Measurements from ENCODE around the gene CMSS1.
A peak's percentile ranks its signal among the peaks of the same experiment; 100 is the strongest.

Gene CMSS1

DNA sequence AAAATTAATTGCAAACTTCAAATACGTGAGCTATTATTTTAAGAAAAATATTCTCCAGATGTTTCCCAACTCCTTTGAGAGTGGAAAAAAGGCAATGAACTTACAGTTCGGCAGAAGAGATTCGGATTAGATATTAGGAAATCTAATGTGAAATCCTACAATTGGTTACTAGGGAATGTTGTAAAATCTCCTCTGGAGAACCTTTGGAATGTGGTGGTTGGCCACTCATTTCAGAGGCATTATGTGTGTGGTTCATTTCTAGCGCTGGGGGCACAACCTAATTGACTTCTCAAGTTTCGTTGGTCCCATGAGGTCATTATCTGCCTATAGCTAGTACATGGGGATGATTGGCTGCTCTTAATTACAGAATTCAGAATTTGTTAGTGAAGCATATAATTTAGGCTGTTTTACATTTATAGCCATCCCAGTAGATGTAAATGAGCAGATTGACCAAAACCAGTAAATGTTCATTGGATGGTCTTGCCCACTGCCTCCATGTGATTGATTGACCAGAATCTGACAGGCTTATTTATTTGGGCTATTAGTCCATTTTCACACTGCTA lies 34.6 kb upstream of the CMSS1 start:
- Histone ChIP-seq H3K4me1 (ENCODE audit: control insufficient read depth in 1 of 2, insufficient read depth in 2 of 2, low read length in 2 of 2) (no peaks in the 10 kb centered on the region), H3K9me3 (ENCODE audit: control insufficient read depth in 1 of 2, low read length in 2 of 2) (no peaks in the 10 kb centered on the region)

DNA sequence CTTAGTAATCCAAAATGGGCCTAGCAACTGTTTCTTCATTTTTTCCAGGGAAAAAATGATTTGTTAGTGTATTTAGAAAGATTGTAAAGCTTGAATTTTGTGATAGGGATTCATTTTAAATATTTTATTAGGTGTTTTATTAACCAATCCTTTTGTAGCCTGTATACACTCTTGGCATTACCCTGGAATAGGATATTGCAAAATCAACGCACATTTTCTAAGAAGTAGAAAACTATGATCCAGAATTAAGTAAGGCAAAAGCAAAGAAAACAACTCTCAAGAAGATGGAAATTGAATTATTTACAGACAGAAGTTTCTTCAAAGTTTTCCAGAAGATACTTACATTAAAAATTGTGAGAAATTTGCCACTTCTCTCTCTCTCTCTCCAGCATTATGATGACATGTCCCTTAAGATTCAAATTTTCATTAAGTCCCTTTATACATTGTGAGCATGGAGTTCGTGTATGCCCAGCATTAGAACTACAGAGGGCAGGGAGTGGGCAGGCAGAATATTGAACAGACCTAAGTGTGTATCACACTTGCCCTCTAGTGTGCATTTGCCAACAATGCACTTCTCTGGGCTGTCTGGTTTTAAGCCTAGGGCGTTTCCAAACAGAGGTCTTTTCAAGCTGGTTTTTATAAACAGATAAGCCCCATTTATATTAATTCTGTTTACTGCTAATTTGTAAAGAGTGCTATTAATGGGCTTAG lies 28.5 kb upstream of the CMSS1 start:
- no peak overlapping the region for H3K4me3 ChIP-seq (ENCODE audit: low read depth in 1 of 2, low read length in 2 of 2)
- H3K9me3 ChIP-seq (ENCODE audit: control insufficient read depth in 1 of 2, low read length in 2 of 2) = no peaks in the 10 kb centered on the region
- H3K27me3 ChIP-seq (ENCODE audit: low read depth, low read length) = no peaks in the 10 kb centered on the region
- no peaks in the 10 kb centered on the region for H3K4me1 ChIP-seq (ENCODE audit: control insufficient read depth in 1 of 2, insufficient read depth in 2 of 2, low read length in 2 of 2)
- H3K27ac ChIP-seq (ENCODE audit: low read length) = no peak overlapping the region
- H3K36me3 ChIP-seq (ENCODE audit: control insufficient read depth in 1 of 2, insufficient read depth in 2 of 2, low read length in 2 of 2) = no peaks in the 10 kb centered on the region

More for the DNA sequence above, 34.6 kb upstream of the CMSS1 start:
- H3K36me3 ChIP-seq (ENCODE audit: control insufficient read depth in 1 of 2, insufficient read depth in 2 of 2, low read length in 2 of 2) = no peaks in the 10 kb centered on the region
- H3K4me3 ChIP-seq (ENCODE audit: low read depth in 1 of 2, low read length in 2 of 2) = no peak overlapping the region
- no peak overlapping the region for H3K27ac ChIP-seq (ENCODE audit: low read length)
- H3K27me3 ChIP-seq (ENCODE audit: low read depth, low read length) = no peaks in the 10 kb centered on the region

- H3K4me1 ChIP-seq (ENCODE audit: control insufficient read depth in 1 of 2, insufficient read depth in 2 of 2, low read length in 2 of 2) = no peaks in the 10 kb centered on the region
- H3K4me3 ChIP-seq (ENCODE audit: low read depth in 1 of 2, low read length in 2 of 2) = no peak overlapping the region
- no peaks in the 10 kb centered on the region for H3K36me3 ChIP-seq (ENCODE audit: control insufficient read depth in 1 of 2, insufficient read depth in 2 of 2, low read length in 2 of 2)
- no peaks in the 10 kb centered on the region for H3K9me3 ChIP-seq (ENCODE audit: control insufficient read depth in 1 of 2, low read length in 2 of 2)
- H3K27me3 ChIP-seq (ENCODE audit: low read depth, low read length) = no peaks in the 10 kb centered on the region
- no peak overlapping the region for H3K27ac ChIP-seq (ENCODE audit: low read length)
Observed at GRCh38 chr3:99794485-99794884, 23.2 kb upstream of the CMSS1 start.

DNA sequence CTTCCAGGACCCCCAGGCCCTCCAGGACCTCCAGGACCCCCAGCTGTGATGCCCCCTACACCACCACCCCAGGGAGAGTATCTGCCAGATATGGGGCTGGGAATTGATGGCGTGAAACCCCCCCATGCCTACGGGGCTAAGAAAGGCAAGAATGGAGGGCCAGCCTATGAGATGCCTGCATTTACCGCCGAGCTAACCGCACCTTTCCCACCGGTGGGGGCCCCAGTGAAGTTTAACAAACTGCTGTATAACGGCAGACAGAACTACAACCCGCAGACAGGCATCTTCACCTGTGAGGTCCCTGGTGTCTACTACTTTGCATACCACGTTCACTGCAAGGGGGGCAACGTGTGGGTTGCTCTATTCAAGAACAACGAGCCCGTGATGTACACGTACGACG lies 22.1 kb upstream of the CMSS1 start:
- no peaks in the 10 kb centered on the region for H3K27me3 ChIP-seq (ENCODE audit: low read depth, low read length)
- H3K27ac ChIP-seq (ENCODE audit: low read length) = no peak overlapping the region
- no peak overlapping the region for H3K4me3 ChIP-seq (ENCODE audit: low read depth in 1 of 2, low read length in 2 of 2)
- no peaks in the 10 kb centered on the region for H3K9me3 ChIP-seq (ENCODE audit: control insufficient read depth in 1 of 2, low read length in 2 of 2)
- H3K36me3 ChIP-seq (ENCODE audit: control insufficient read depth in 1 of 2, insufficient read depth in 2 of 2, low read length in 2 of 2) = no peaks in the 10 kb centered on the region
- H3K4me1 ChIP-seq (ENCODE audit: control insufficient read depth in 1 of 2, insufficient read depth in 2 of 2, low read length in 2 of 2) = no peaks in the 10 kb centered on the region

- Histone ChIP-seq H3K4me3 (ENCODE audit: low read depth in 1 of 2, low read length in 2 of 2) (no peak overlapping the region), H3K36me3 (ENCODE audit: control insufficient read depth in 1 of 2, insufficient read depth in 2 of 2, low read length in 2 of 2) (no peaks in the 10 kb centered on the region), H3K27ac (ENCODE audit: low read length) (no peak overlapping the region), H3K9me3 (ENCODE audit: control insufficient read depth in 1 of 2, low read length in 2 of 2) (peaks cover 0 to 4% of the 10 kb centered on the region in 2 donors), H3K4me1 (ENCODE audit: control insufficient read depth in 1 of 2, insufficient read depth in 2 of 2, low read length in 2 of 2) (no peaks in the 10 kb centered on the region), H3K27me3 (ENCODE audit: low read depth, low read length) (no peaks in the 10 kb centered on the region)
Observed at GRCh38 chr3:99799422-99799821, 18.2 kb upstream of the CMSS1 start.

- H3K27me3 ChIP-seq (ENCODE audit: low read depth, low read length) = no peaks in the 10 kb centered on the region
- no peaks in the 10 kb centered on the region for H3K4me1 ChIP-seq (ENCODE audit: control insufficient read depth in 1 of 2, insufficient read depth in 2 of 2, low read length in 2 of 2)
- peaks cover 0 to 6% of the 10 kb centered on the region in 2 donors for H3K36me3 ChIP-seq (ENCODE audit: control insufficient read depth in 1 of 2, insufficient read depth in 2 of 2, low read length in 2 of 2)
- peaks cover 0 to 10% of the 10 kb centered on the region in 2 donors for H3K9me3 ChIP-seq (ENCODE audit: control insufficient read depth in 1 of 2, low read length in 2 of 2)
- no peak overlapping the region for H3K27ac ChIP-seq (ENCODE audit: low read length)
- H3K4me3 ChIP-seq (ENCODE audit: low read depth in 1 of 2, low read length in 2 of 2) = no peak overlapping the region
Observed at GRCh38 chr3:99803297-99803696, 14.4 kb upstream of the CMSS1 start.

DNA sequence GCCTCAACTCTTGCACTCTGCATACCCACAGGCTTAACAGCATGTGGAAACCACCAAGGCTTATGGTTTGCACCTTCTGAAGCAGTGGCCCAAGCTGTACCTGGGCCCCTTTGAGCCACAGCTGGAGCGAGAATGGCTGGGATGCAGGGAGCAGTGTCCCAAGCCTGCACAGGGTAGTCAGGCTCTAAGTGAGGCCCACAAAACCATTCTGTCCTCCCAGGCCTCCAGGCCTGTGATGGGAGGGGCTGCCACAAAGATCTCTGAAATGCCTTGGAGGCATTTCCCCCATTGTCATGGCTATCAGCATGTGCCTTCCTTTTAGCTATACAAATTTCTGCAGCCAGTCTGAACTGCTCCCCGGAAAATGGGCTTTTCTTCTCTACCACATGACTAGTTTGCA lies 12.5 kb upstream of the CMSS1 start:
- Histone ChIP-seq H3K9me3 (ENCODE audit: control insufficient read depth in 1 of 2, low read length in 2 of 2) (peaks cover 0 to 10% of the 10 kb centered on the region in 2 donors), H3K36me3 (ENCODE audit: control insufficient read depth in 1 of 2, insufficient read depth in 2 of 2, low read length in 2 of 2) (peaks cover 0 to 6% of the 10 kb centered on the region in 2 donors), H3K27ac (ENCODE audit: low read length) (no peak overlapping the region), H3K4me1 (ENCODE audit: control insufficient read depth in 1 of 2, insufficient read depth in 2 of 2, low read length in 2 of 2) (no peaks in the 10 kb centered on the region), H3K4me3 (ENCODE audit: low read depth in 1 of 2, low read length in 2 of 2) (no peak overlapping the region), H3K27me3 (ENCODE audit: low read depth, low read length) (no peaks in the 10 kb centered on the region)

GRCh38 chr3:99808163-99808794 lies 9.4 kb upstream of the CMSS1 start:
- H3K27me3 ChIP-seq (ENCODE audit: low read depth, low read length) = no peaks in the 10 kb centered on the region
- H3K9me3 ChIP-seq (ENCODE audit: control insufficient read depth in 1 of 2, low read length in 2 of 2) = peaks cover 0 to 10% of the 10 kb centered on the region in 2 donors
- H3K4me3 ChIP-seq (ENCODE audit: low read depth in 1 of 2, low read length in 2 of 2) = no peak overlapping the region
- H3K4me1 ChIP-seq (ENCODE audit: control insufficient read depth in 1 of 2, insufficient read depth in 2 of 2, low read length in 2 of 2) = no peaks in the 10 kb centered on the region
- H3K27ac ChIP-seq (ENCODE audit: low read length) = no peak overlapping the region
- H3K36me3 ChIP-seq (ENCODE audit: control insufficient read depth in 1 of 2, insufficient read depth in 2 of 2, low read length in 2 of 2) = peaks cover 0 to 6% of the 10 kb centered on the region in 2 donors

DNA sequence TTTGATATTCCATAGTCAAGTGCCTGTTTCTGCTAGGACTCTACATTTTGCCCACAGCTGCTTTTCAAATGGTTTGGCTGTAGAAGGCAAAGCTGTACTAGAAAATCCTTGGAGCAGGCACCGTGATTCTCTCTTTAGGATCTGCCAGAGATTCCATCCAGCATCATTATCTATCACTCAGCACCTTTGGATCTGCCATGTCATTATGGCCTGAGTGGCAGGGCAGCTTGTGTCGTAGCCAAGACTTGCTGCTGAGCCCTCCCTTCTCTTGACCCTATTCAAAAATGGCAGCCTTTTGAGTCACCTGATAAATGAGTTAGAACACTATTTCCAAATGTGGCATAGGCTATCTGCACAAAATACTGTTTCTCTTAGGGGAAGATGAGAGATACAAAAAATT lies 8.1 kb upstream of the CMSS1 start:
- Histone ChIP-seq H3K27ac (ENCODE audit: low read length) (no peak overlapping the region), H3K27me3 (ENCODE audit: low read depth, low read length) (no peaks in the 10 kb centered on the region), H3K4me1 (ENCODE audit: control insufficient read depth in 1 of 2, insufficient read depth in 2 of 2, low read length in 2 of 2) (no peaks in the 10 kb centered on the region), H3K9me3 (ENCODE audit: control insufficient read depth in 1 of 2, low read length in 2 of 2) (peaks cover 0 to 7% of the 10 kb centered on the region in 2 donors), H3K36me3 (ENCODE audit: control insufficient read depth in 1 of 2, insufficient read depth in 2 of 2, low read length in 2 of 2) (peaks cover 0 to 6% of the 10 kb centered on the region in 2 donors), H3K4me3 (ENCODE audit: low read depth in 1 of 2, low read length in 2 of 2) (no peak overlapping the region)

DNA sequence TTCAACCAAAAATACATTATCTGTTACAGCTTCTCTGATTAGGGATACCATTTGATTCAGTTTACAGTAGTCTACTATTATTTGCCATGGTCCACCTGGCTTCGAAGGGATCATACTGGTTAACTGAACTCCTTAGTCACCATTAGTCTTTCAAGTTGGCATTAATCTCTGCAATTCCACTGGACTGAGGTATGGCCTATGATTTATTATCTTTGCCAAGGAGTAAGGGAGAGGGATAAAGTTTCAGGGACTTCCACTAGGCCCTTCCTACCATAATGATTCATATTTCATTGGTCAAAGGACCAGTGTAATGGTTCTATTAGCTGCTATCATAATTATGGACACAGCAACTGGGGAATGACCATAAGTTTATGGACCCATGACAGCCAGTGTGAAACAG lies 7.3 kb upstream of the CMSS1 start:
- Histone ChIP-seq H3K4me1 (ENCODE audit: control insufficient read depth in 1 of 2, insufficient read depth in 2 of 2, low read length in 2 of 2) (no peaks in the 10 kb centered on the region), H3K4me3 (ENCODE audit: low read depth in 1 of 2, low read length in 2 of 2) (no peak overlapping the region), H3K36me3 (ENCODE audit: control insufficient read depth in 1 of 2, insufficient read depth in 2 of 2, low read length in 2 of 2) (no peaks in the 10 kb centered on the region), H3K27me3 (ENCODE audit: low read depth, low read length) (no peaks in the 10 kb centered on the region), H3K27ac (ENCODE audit: low read length) (no peak overlapping the region), H3K9me3 (ENCODE audit: control insufficient read depth in 1 of 2, low read length in 2 of 2) (no peaks in the 10 kb centered on the region)

- Histone ChIP-seq H3K9me3 (ENCODE audit: control insufficient read depth in 1 of 2, low read length in 2 of 2) (no peaks in the 10 kb centered on the region), H3K27me3 (ENCODE audit: low read depth, low read length) (no peaks in the 10 kb centered on the region), H3K4me1 (ENCODE audit: control insufficient read depth in 1 of 2, insufficient read depth in 2 of 2, low read length in 2 of 2) (peaks cover 10 to 17% of the 10 kb centered on the region in 2 donors), H3K4me3 (ENCODE audit: low read depth in 1 of 2, low read length in 2 of 2) (peak overlapping the region; percentile 82 to 92), H3K36me3 (ENCODE audit: control insufficient read depth in 1 of 2, insufficient read depth in 2 of 2, low read length in 2 of 2) (peaks cover 0 to 6% of the 10 kb centered on the region in 2 donors), H3K27ac (ENCODE audit: low read length) (peak overlapping the region; percentile 91)
Observed at GRCh38 chr3:99817047-99817436, 620 bp upstream of the CMSS1 start.
